ENCODE results near the gene GNB1. TPM values are rescaled to one million over a fixed set of nuclear protein-coding genes. Genes with fewer than 3 reads are reported as not detected.

The GNB1 gene
- total RNA-seq, 1 donor from 2014 or later: 474 TPM

DNA sequence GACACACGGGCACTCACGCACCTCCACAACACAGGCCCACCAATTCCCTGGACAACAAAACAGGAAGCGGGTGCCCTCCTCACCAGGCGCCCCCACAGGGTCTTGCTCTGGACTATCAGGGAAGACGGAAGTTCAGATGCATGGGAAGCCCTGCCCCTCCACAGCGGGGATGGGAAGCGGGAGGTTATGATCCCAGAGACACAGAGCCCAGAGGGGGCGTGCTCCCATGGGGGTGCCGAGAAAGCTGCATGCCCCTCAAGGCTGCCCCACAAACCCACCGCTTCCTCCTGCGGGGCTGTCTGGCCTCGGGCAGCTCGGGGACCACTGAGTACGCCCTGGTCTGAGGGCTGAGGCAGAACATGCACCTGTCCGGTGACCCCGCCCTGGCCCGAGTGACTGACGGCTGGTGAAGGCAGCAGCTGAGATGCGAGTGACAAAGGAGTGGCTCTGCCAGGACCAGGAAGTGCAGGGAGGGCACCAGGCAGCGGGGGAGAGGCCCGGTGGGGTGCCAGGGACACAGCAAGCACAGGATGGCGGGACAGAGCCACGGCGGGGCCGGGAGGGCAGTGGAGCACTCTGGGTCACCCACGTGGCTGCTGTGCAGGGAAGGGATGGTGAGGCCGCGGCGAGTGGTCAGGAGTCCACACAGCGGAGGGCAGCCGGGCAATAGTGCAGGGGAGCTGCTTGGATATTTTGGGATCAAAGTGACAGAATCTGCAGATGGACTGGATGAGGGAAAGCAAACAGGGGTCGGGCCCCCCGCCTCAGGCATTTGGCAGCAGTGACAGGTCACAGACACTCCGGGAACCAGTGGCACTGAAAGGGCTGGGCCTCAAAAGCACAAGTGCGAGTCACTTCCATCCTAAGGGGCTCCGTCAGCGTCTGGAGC is 131.2 kb downstream of the GNB1 start:
- Mint-ChIP-seq H3K27ac (ENCODE audit: unreplicated experiment) (no peak overlapping the region), H3K4me3 (no peak overlapping the region), H3K27me3 (ENCODE audit: low read depth) (no peaks in the 10 kb centered on the region), H3K9me3 (no peaks in the 10 kb centered on the region), H3K4me1 (peaks cover 7% of the 10 kb centered on the region), H3K36me3 (ENCODE audit: low read depth) (peaks cover 3% of the 10 kb centered on the region)
- no peak for DNase-seq (ENCODE audit: low read depth, low spot score)
- TF ChIP-seq, protein P1, sequence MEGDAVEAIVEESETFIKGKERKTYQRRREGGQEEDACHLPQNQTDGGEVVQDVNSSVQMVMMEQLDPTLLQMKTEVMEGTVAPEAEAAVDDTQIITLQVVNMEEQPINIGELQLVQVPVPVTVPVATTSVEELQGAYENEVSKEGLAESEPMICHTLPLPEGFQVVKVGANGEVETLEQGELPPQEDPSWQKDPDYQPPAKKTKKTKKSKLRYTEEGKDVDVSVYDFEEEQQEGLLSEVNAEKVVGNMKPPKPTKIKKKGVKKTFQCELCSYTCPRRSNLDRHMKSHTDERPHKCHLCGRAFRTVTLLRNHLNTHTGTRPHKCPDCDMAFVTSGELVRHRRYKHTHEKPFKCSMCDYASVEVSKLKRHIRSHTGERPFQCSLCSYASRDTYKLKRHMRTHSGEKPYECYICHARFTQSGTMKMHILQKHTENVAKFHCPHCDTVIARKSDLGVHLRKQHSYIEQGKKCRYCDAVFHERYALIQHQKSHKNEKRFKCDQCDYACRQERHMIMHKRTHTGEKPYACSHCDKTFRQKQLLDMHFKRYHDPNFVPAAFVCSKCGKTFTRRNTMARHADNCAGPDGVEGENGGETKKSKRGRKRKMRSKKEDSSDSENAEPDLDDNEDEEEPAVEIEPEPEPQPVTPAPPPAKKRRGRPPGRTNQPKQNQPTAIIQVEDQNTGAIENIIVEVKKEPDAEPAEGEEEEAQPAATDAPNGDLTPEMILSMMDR (conservative IDR thresholded peaks at IDR 0.05): no peak

DNA sequence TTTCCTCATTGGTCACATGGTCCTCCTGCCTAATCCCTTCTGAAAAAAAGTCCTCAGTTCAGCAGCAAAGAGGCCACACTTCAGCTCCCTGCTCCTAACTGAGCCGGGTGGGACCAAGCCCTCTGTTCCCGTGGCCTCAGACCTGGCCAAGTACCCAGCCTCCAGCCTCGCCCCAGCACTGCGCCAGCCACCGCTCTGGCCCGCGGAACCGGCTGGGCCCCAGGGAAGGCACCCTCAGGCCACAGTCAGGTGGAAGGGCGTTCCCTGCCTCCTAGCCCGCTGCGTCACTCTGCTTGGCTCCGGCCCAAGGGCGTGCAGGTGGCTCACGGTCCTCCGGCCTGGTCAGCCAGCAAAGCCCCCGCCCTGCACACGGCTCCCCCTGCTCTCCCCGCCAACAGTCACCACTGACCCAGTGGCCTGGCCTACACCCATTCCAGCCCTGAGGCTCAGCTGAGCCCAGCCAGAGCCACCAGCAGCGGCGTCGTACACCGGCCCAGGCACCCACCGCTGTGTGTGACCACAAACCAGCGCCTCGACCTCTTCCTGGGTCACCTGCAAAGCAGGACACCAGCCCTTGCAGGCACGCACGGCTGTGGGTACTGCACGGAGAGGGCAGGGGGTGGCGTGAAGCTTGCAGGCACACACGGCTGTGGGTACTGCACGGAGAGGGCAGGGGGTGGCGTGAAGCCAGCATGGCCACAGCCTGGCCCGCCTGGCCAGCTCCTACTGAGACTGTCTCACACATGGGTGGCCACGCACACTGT is 132.0 kb downstream of the GNB1 start:
- no peak overlapping the region for H3K27ac Mint-ChIP-seq (ENCODE audit: unreplicated experiment)
- DNase-seq (ENCODE audit: low read depth, low spot score): no peak

DNA sequence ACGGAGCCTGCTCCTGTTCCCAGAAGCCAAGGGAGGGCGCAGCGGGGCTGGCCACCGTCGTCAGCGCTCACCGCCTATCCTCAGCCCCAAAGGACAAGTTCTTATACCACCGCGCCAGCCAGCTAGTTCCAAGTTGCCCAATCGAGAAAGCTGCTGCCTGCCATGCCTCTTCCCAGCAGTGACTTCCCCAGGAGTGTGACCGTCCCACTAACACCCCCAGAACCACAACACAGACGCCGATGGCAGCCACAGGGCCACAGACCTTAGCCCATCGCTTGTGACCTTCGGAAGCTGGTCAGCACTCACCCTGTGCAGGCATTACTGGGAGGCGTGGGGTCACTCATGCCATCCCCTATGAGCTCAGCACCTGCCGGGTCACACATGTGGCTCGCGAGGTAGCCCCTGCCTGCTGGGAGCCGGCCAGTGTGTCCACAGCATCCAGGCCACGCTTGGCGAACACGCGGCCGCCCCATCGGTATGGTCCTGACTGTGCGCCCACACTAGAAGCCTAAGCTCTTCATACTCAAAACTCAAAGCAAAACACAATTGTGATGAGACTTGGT is 132.7 kb downstream of the GNB1 start:
- H3K27me3 Mint-ChIP-seq (ENCODE audit: low read depth): no peaks in the 10 kb centered on the region
- no peaks in the 10 kb centered on the region for H3K9me3 Mint-ChIP-seq
- H3K4me1 Mint-ChIP-seq: peaks cover 5% of the 10 kb centered on the region
- H3K36me3 Mint-ChIP-seq (ENCODE audit: low read depth): peaks cover 3% of the 10 kb centered on the region
- no peak overlapping the region for H3K4me3 Mint-ChIP-seq
- TF ChIP-seq, protein P1 (conservative IDR thresholded peaks at IDR 0.05): no peak
- H3K27ac Mint-ChIP-seq (ENCODE audit: unreplicated experiment): no peak overlapping the region
- DNase-seq (ENCODE audit: low read depth, low spot score): no peak

More for the DNA sequence above, 132.0 kb downstream of the GNB1 start:
- Mint-ChIP-seq H3K4me1 (peaks cover 3% of the 10 kb centered on the region), H3K4me3 (no peak overlapping the region), H3K36me3 (ENCODE audit: low read depth) (peaks cover 3% of the 10 kb centered on the region), H3K9me3 (no peaks in the 10 kb centered on the region), H3K27me3 (ENCODE audit: low read depth) (no peaks in the 10 kb centered on the region)
- TF ChIP-seq, protein P1 (conservative IDR thresholded peaks at IDR 0.05): no peak

DNA sequence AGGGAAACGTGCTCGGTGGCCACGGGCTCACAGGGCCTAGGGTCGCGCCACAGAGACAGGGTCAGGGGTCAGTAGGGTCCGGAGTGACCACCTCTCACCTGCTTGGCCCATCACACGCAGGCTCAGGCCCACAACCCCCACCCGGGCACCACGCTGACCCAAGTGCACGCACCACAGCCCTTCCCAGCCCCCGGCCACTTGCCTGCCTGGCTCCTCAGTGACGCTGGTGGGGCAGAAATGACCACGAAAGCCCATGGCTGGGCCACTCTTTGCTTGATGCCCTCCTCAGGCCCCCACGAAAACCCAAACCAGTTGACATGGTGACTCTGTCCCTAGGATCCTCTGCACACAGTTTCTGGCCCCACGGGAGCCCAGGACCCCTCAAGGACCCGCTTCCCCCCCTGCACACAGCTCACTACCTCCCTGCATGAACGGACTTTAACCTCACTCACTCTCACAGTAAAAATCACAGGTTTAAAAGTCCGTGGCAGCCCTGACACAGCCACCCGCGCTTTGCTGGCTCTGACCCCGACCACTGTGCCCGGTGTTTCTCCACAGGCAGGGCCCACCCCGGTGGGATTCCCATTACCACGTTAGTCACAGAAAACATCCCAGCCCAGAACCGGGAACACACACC is 133.3 kb downstream of the GNB1 start:
- DNase-seq (ENCODE audit: low read depth, low spot score): no peak
- Mint-ChIP-seq H3K27ac (ENCODE audit: unreplicated experiment) (no peak overlapping the region), H3K36me3 (ENCODE audit: low read depth) (peaks cover 3% of the 10 kb centered on the region), H3K9me3 (no peaks in the 10 kb centered on the region), H3K4me1 (peaks cover 5% of the 10 kb centered on the region), H3K4me3 (no peak overlapping the region), H3K27me3 (ENCODE audit: low read depth) (no peaks in the 10 kb centered on the region)
- TF ChIP-seq, protein P1 (conservative IDR thresholded peaks at IDR 0.05): no peak
